Measurements from ENCODE around the gene GRIN1.
"Not testable (repeated sequence)": the region's sequence is repeated elsewhere in the genome, so short reads cannot be mapped to it uniquely, and the experiment has no call there.

The GRIN1 gene

DNA sequence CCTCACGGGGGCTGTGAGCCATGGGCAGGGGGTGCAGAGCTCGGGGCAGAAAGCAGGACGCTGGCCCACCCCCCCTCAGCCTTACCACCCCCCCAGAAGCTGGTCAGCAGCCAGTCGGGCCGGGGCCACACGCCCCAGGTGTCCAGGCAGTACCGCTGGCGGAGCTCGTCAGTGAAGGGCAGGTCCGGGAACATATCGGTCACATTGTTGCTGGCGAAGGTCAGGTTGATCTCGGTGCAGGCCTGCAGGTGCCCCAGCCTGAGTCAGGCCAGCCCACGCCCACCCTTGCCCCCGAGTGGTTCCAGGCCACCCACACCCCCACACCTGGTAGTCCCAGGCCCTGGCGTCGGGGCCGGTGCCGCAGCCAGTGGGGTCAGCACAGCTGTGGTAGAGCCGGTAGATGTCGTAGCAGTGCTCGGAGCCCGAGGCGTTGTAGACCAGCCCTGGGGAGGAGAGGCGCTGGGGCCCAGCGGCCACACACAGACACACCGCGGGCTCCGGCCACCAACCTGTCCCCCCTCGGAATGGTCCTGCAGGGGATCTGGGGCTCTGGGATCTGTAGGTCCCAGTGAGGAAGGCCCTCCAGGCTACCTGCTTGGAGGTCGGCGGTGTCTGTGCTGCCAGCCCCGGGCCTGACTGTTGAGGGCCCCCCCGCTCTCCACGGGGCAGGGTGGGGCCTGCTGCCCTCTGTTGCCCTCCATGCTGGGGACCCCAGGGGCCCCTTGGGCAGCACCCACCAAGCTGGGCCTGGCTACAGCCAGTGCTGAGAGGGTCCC, 27.0 kb upstream of the GRIN1 start:
- DNase-seq, result no peak

DNA sequence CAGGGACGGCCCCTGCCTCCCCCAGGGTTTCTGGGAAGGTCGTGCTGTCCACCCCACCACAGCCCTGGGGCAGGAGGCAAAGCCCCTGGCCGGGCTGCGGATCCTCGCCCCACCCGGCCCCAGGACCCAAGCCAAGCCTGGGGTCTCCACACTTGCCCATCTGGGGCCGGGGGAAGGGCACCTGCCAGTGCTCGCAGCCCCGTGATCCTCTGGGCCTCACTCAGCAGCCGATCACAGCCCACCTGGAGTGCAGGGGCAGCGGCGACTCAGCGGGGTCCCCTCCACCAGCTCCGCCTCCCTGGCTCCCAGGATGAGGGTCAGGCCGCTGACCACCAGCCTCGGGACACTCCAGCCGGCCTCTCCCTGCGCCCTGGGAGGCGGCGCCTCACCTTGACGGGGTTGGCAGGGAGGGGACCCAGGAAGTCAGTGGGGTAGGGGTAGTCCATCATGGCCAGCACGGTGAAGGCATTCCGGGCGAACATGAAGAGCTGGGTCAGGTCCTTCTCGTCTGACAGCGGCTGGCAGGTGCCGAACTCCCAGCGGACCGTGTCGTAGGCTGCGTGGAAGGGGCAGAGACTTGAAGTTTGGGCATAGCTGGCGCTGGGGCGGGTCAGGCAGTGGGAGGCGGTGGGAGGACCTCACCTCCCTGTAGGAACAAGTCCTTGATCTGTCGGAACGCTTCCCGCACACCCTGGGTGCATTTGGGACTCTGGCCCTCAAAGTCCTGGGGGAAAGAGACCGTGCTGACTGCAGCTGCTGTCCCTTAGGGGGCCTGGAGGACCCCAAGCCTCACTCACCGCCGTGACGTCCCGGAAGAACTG, 26.2 kb upstream of the GRIN1 start:
- DNase-seq, result no peak

DNA sequence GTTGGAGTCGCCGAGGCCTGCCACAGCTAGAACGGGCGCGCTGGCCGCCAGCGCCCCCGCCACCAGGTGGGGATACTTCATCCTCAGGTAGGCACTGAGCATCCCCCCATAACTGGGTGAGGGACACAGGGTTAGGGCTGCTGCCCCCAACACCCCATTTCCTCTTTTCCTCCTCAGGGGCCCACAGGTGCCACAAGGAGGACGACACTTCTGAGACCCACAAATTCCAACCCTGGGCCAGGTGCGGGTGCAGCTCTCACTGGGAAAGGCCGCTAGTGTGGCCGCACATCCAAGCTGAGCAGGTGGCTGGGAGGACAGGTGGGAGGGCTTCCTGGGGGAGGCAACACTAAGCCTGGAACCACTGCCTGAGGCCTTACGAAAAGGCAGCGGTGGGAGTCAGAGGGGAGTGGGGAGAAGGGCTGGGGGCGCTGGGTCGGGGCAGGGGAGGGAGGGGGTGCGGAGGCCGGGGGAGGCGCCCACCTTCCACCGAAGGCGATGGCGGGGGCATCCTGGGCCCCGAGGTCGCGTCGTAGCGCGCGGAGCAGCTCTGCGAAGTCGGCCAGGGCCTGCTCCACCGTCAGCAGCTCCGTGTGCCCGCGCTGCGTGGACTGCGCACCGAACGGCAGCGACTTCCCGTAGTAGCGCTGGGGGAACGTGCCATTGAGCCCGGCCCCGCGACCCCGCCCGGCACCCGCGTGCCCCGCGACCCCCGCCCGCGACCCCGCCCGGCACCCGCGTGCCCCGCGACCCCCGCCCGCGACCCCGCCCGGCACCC, 25.4 kb upstream of the GRIN1 start:
- no peak for DNase-seq

DNA sequence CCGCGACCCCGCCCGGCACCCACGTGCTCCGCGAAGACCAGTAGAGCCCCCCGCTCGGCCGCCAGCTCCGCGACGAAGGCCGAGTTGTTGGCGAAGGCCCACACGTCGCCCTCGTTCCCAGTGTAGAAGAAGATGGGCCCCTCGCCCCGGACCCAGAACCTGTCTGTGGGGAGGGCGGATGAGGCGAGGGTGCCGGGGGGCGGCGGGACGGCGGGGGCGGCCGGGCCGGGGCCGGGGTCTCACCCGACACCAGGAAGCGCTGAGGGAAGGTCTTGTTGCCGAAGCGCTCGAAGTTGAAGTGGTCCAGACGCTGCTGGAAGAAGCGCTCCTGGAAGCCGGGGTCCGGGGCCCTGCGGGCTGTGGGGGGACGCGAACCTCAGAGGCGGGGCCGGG, 24.7 kb upstream of the GRIN1 start:
- no peak for DNase-seq

DNA sequence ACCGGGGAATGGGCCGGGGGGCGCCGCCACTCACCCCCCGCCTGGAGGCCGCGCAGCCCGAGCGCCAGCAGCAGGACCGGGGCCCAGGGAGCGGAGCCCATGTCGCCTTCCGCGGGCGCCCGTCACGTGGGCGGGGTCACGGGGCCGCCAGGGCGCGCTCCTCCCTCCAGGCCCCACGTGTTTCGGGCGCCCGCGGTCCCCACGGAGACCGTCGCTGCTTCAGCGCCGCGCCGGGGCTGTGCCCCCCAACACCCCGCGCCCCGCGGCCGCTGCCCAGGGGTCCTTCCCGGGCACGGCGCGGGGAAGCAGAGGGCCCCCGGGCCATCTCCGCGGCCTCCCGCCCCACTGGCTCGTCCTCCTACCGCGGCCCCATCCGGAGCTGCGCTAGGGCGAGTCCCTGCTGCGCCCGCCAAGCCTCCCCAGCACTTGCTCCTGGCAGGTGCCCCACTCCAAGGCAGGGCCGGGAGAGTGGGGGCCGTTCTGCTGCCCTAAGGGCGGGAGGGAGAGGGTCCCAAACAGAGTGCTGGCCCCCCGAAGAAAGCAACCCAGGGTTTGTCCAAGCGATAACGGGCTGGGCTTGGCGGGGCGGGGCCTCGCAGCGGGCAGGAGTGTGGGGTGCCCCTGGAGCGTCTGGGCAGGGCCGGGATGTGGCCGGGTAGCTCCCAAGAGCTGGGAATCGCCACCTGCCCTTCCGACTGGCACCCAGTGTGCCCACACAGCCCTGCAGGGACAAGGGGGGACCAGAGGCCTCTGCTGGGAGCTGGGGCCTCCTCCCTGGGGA, 24.2 kb upstream of the GRIN1 start, which contains the start of gene DPP7:
TSS of gene DPP7 (minus strand) at position 121 of the 781 bp plus-strand sequence. CDS start at position 101, 20 bp downstream.
- DNase-seq, result peak; percentile 51 to 66

DNA sequence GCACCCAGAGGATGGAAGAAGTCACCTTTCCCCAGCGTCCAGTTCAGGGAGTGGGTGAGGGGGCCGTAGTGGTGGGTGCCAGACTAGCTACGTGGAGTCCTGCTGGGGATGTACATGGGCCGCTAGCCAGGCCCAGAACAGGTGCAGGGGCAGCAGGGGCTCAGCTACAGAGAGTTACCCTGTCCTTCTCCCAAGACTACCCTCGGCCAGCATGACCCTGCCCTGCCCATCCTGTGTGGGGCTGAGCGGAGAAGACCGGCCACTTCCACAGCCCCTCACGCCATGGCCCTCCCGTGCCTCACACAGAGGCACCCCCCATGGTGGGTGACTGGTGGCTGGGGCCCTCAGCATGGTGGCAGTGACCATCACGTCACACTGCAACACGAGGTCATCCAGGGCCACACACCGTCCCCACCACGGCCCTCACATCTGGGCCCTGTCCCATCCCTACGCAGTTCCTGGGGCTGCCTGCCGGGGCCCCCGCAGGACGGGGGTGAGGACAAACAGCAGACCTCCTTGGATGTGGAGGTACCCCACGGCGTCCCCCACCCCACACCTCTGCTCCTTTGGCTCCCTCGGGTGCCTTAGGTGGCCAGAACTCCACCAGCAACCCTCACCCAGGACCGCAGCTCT, 23.4 kb upstream of the GRIN1 start:
- no peak for DNase-seq

DNA sequence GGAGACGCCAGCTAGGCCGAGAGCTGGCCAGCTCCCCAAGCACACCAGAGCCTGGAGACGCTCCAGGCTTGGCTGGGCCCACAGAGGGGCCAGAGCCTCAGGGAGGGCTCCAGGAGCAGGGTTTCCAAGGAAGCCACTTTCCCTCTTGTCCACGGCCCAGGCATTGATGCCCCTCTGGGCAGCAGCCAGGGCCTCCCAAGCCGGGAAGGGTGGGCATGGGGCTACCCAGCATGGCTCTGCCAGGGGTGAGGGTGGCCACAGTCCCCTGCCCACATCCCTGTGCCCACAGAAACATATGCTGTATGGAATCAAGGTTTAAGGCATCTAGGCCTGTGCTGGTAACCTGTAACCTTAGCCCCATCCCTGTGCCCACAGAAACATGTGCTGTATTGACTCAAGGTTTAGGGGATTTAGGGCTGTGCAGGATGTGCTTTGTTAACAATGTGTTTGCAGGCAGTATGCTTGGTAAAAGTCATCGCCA, 22.9 kb upstream of the GRIN1 start:
- no peak for DNase-seq

DNA sequence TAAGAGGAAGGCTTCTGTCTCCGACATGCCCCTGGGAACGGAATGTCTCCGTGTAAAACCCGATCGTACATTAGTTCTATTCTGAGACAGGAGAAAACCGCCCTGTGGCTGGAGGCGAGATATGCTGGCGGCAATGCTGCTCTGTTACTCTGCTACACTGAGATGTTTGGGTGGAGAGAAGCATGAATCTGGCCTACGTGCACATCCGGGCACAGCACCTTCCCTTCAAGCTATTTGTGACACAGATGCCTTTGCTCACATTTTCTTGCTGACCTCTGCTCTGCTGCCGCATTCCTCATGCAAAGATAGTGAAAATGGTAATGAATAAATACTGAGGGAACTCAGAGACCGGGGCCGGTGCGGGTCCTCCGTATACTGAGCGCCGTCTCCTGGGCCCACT, 22.2 kb upstream of the GRIN1 start:
- no peak for DNase-seq

DNA sequence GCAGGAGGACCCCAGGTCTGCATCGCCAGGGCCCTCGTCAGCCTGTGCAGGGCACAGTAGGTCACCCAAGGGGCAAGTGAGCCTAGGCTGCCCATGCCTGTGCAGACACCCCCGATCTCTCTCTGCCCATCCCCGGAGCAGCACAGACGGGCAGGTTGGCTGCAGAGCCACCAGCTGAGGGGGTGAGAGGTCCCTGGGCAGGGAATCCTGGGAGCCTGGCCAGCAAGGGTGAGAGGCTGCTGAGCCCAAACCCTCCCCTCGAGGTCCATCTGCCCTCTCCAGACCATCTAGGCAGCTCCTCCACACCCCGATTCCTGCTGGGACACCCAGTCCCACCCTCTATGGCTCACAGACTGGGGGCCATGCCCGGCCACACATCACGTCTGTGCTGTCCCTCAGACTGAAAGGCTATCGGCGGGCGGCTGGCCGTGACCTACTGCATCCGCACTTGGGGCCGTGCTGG, 21.7 kb upstream of the GRIN1 start:
- no peak for DNase-seq

DNA sequence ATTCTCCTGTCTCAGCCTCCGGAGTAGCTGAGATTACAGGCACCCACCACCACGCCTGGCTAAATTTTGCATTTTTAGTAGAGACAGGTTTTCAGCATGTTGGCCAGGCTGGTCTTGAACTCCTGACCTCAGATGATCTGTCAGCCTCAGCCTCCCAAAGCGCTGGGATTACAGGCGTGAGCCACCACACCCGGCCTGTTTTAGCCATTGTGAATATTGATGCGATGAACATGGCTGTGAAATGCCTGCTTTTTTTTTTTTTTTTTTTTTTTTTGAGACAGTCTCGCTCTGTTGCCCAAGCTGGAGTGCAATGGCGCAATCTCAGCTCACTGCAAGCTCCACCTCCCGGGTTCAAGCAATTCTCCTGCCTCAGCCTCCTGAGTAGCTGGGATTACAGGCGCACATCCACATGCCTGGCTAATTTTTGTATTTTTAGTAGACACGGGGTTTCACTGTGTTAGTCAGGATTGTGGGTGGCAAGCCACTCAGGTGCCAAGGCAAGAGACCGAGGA, 20.8 kb upstream of the GRIN1 start:
- not testable (repeated sequence) for DNase-seq

DNA sequence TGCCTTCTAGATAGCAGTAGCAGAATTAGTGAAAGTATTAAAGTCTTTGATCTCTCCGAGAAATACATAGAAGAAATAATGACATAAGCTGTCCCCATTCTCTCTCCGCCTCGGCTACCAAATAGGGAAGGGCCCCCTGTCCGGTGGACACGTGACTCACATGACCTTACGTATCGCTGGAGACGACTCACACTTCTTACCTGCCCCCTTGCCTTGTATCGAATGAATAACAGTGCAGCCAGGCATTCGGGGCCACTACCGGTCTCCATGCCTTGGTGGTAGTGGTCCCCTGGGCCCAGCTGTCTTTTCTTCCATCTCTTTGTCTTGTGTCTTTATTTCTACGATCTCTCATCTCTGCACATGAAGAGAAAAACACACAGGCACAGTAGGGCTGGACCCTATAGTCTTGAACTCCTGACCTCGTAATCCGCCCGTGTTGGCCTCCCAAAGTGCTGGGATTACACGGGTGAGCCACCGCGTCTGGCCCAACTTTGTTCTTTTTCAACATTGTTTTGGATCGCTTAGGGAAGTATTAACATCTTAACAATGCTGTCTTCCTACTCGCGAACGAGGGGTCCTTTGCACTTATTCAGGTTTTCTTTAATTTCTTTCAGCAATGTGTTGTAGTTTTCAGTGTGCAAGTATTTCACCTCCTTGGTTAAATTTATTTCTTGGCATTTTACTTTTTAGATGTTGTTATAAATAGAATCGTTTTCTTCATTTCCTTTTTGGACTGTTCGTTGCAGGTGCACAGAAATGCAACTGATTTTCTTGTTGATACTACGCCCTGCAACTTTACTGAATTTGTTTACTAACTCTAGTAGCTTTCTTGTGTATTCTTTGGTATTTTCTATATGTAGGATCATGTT, 16.8 kb upstream of the GRIN1 start:
- not testable (repeated sequence) for DNase-seq

DNA sequence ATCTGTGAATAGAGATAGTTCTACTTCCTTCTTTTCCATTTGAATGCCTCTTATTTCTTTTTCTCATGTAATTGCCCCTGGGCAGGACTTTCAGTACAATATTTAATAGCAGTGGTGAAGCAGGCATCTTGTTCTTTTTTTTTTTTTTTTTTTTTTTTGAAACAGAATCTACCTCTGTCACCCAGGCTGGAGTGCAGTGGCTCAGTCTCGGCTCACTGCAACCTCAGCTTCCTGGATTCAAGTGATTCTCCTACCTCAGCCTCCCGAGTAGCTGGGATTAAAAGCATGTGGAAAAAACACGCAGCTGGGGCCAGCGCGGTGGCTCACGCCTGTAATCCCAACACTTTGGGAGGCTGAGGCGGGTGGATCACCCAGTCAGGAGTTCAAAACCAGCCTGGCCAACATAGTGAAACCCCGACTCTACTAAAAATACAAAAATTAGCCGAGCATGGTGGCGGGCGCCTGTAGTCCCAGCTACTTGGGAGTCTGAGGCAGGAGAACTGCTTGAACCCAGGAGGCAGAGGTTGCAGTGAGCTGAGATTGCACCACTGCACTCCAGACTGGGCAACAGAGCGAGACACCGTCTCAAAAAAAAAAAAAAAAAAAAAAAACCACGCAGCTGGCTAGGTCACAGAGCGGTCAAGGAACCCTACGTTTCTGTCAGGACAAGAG, 16.0 kb upstream of the GRIN1 start:
- DNase-seq, result not testable (repeated sequence)

DNA sequence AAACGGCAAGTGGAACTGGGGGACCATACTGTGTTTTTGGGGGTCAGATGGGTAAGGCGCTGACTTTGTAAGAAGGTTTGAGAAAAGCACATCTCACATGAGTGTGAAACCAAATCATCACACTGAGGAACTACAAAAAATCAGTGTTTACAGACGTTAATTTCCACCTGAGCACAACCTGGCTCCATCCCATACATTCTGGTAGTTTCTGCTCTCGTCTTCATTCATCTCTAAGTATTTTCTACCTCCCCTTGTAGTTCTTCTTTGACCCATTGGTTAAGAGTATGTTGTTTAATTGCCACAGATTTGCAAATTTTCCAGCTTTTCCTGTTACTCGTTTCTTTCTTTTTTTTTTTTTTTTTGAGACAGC, 15.5 kb upstream of the GRIN1 start:
- no peak for DNase-seq

DNA sequence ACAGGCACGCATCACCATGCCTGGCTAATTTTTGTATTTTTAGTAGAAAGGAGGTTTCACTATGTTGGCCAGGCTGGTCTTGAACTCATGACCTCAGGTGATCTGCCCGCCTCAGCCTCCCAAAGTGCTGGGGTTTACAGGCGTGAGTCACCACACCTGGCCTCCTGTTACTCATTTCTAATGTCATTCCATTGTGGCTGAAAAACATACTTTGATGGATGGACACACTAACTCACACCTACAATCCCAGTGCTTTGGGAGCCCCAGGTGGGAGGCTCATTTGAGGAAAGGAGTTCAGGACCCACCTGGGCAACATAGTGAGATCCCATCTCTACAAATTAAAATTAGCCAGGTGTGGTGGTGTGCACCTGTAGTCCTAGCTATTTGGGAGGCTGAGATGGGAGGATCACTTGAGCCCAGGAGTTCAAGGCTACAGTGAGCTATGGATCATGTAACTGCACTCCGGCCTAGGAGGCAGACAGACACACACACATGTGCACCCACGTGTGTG, 14.9 kb upstream of the GRIN1 start:
- not testable (repeated sequence) for DNase-seq

DNA sequence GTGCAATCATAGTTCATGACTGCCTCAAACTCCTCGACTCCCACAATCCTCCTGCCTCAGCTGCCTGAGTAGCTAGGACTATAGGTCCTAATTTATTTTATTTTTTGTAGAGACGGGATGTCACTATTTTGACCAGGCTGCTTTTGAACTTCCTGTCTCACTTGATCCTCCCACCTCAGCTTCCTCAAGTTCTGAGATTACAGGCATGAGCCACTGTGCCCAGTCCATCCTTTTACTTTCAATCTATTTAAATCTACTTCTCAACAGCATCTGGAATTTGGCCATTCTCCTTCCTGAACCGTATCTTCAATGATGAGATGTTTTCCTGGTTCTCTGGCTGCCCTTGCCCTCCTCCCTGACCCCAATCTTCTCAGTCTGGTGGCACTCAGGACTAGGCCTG, 12.2 kb upstream of the GRIN1 start:
- DNase-seq, result no peak

DNA sequence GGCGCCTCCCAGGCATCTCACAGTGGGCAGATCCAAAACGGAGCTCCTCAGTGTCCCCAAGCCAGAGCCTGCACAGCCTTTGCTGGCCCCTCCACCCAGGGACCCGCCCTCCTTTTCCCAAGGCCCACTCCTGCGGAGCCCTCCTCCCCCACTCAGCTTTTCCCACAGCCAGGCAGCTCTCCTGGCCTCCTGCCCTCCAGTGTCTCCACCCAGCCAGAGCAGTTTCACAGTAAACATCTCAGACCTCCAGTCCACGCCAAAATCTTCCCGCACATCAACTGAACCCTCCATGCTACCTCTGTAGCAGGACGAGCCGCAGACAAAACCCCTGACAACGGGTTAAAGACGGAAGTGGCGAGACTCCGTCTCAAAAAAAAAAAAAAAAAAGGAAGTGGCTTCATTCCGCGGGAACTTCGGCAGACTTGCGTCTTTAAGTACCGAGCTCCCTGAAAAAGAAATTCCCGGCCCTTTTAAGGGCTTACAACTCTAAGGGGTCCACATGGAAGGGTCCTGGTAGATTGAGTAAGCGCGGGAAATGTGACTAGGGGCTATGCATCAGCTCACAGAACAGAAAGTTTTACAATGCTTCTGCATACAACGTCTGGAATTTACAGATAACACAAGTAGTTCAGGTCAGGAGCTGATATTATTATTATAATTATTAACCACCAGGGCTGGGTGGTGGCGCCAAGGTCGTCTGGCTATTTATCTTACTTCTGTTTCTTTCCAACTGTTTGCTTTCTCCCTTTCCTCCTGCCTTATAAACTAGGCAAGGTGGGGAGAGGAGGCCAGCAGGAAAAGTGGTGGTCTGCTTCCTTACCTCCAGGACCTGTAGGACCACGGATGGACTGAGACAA, 11.4 kb upstream of the GRIN1 start:
- DNase-seq, result no peak

DNA sequence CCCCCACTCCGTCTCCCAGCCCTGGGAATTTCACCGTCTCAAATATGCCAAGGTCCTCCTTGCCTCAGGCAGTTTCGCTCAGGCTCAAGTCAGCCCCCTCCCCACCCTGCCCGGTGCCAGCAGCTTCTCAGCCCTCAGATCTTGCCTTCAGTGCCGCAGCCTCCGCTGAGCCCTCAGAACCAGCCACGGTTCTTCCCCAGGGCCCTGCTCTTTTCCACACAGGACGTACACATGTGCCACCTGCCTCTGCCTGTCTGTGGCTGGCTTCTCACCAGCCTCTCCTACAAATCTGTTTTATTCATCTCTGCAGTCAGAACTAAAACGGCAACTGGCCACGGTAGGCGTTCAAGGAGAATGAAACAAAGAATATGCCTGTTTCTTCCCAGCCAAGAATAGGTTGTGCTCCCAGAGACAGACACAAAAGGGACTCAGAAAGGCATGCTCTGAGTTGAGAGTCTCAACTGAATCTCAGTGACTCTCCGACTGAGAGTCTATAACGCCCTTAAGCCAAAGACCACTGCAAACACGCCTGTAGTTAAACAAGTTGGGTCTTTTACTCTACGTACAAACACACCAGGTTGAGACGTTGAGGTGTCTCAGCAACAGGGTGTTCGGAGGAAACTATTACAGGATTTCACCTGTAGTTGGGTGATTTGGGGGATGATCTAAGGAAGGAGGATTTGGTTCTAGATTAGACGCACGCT, 10.6 kb upstream of the GRIN1 start:
- no peak for DNase-seq

DNA sequence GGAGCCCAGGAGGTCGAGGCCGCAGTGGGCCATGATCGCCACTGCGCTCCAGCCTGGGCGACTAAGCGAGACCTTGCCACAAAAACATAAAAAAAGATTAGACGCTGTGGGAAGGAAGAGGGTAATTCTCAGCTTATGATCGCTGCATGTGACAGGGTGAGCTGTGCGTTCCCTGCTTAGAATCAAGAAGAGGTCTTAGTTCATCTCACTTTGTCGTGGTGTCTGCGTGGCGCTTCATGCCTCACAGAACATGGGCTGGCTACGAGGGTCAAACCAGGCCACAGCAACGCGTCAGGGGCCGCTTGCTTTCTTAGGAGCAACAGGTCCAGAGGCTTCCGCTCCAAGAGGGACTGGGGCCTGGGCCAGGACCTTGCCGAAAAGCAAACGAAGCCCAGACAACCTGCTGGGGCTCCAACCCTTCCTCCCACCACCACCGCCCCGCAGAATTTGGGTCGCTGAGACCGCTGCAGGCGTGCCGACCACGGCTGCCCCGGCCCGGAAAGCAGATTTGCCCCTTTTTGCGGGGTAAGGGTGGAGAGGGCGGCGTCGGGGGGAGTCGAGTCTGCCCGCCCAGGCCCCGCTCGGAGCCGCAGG, 10.0 kb upstream of the GRIN1 start:
- DNase-seq, result no peak
